NB4 (cell line): ENCODE data around the gene LPO.

Source experiments
- DNase-seq: peaks from one replicate; pipeline ENCODE4 v3.0.0; 2010; ENCODE audit warnings: low read depth
- H3K4me3 ChIP-seq: one replicate; pipeline ENCODE4 v1.5.1; 2011; ENCODE audit warnings: mild to moderate bottlenecking, low read depth, low read length, moderate library complexity
- MYC ChIP-seq: IDR thresholded peaks from 2 replicates; pipeline ENCODE4 v1.6.1; 2011; ENCODE audit warnings: low read depth, low read length
- POLR2A ChIP-seq: IDR thresholded peaks from 2 replicates; pipeline ENCODE4 v1.6.1; 2011; ENCODE audit warnings: mild to moderate bottlenecking; ENCODE audit not compliant: insufficient read length; ENCODE audit errors: extremely low read depth
- TF ChIP-seq, protein P1 (sequence below): IDR thresholded peaks from one replicate; pipeline ENCODE4 v1.5.1; 2012; ENCODE audit warnings: low read depth, low read length
- TF ChIP-seq, protein P2 (sequence below): IDR thresholded peaks from 2 replicates; pipeline ENCODE4 v1.6.1; 2011; ENCODE audit warnings: low read depth, low read length

Gene LPO

GRCh38 chr17:58305626-58306025 is 67.2 kb downstream of the LPO start:
- H3K4me3 ChIP-seq: no peak overlapping the region
- TF ChIP-seq, protein P1, sequence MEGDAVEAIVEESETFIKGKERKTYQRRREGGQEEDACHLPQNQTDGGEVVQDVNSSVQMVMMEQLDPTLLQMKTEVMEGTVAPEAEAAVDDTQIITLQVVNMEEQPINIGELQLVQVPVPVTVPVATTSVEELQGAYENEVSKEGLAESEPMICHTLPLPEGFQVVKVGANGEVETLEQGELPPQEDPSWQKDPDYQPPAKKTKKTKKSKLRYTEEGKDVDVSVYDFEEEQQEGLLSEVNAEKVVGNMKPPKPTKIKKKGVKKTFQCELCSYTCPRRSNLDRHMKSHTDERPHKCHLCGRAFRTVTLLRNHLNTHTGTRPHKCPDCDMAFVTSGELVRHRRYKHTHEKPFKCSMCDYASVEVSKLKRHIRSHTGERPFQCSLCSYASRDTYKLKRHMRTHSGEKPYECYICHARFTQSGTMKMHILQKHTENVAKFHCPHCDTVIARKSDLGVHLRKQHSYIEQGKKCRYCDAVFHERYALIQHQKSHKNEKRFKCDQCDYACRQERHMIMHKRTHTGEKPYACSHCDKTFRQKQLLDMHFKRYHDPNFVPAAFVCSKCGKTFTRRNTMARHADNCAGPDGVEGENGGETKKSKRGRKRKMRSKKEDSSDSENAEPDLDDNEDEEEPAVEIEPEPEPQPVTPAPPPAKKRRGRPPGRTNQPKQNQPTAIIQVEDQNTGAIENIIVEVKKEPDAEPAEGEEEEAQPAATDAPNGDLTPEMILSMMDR: no peak
- TF ChIP-seq, protein P2, sequence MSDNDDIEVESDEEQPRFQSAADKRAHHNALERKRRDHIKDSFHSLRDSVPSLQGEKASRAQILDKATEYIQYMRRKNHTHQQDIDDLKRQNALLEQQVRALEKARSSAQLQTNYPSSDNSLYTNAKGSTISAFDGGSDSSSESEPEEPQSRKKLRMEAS: no peak
- TF ChIP-seq MYC: no peak
- TF ChIP-seq POLR2A: no peak
- no peak for DNase-seq

- no peak for TF ChIP-seq POLR2A
- TF ChIP-seq, protein P2: no peak
- TF ChIP-seq, protein P1: no peak
- TF ChIP-seq MYC: no peak
- no peak overlapping the region for H3K4me3 ChIP-seq
- DNase-seq: no peak
Observed at GRCh38 chr17:58306131-58306951, 68.0 kb downstream of the LPO start.

DNA sequence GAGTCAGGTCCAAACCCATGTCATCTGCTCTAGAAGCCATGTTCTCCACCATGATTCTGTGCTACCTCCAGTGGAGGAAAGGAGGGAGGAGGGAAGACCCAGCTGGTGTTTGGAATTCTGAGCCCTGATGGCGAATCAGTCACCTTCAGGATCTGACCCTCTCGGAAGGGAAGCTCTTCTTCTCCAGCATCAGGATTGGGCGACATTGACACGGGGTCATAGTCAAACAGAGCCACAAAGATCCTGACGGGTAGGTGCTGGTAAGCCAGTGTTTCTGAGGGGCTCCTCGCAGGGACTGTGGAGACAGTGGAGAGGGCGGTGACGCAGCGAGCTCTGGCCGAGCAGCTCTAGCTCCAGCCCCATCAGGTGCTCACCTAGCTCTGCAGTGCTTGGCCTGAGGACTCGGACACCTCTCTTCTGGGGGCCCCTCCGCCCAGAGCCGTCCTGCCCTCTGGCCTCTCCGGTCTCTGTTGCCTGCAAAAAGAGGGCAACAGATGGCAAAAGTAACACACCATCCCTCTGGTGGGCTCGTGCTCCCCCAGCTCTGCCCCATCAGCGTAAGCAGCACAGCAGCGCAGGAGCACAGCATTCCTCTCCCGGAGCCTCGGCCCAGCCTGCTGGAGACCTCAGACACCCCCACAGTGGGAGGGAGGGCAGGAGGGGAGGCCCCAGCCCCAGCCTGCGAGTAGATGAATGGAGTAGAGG is 69.2 kb downstream of the LPO start:
- TF ChIP-seq POLR2A (no peak), MYC (no peak)
- TF ChIP-seq, protein P1: no peak
- TF ChIP-seq, protein P2: no peak
- no peak overlapping the region for H3K4me3 ChIP-seq
- DNase-seq: no peak

DNA sequence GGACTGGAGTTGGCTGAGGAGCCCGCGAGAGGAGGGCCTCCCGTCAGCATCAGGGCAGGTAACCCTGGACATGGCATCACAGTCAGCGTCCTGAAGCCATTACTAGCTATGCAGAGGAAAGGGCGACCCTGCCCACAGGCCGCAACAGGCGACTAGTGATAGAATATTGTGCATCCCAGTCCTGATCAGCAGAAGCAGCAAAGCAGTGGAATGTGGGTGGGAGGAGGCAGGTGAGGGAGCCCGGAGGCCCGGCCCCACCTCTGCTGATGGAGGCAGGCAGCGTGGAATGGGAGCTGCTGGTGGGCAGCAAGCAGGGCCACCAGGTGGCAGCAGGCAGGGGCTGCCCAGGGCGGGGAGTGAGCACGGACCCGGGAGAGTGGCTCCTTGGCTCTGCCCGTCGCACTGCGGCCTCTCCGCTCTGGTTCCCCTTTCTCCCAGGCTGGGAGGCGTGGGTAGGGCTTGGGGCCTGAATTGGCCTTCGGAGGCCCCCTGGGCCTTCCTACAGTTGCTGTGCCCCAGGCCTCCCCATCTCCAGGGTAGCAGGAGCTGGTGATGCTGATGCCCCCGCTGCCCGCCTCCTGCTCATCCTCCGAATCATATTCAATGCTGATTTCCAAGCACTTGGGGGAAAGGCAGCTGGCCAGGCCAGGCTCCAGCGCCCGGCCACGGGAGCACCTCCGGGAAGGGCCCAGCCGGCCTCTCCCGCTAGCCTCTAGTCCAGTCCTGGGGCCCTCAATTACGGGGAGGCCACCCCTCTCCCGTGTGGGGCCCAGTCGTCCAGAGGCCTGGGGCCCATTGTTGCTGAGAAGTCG is 70.0 kb downstream of the LPO start:
- TF ChIP-seq, protein P2: peak; percentile 36; the same call in 1 of the 2 replicates
- TF ChIP-seq MYC (no peak), POLR2A (no peak)
- TF ChIP-seq, protein P1: peak; percentile 36
- no peak overlapping the region for H3K4me3 ChIP-seq
- peak; percentile 37 for DNase-seq

- TF ChIP-seq POLR2A: peak; percentile 20
- TF ChIP-seq, protein P1: no peak
- DNase-seq: peak; percentile 41
Observed at GRCh38 chr17:58308985-58309917, 70.9 kb downstream of the LPO start.

More at GRCh38 chr17:58308985-58309917, 70.9 kb downstream of the LPO start:
- H3K4me3 ChIP-seq: no peak overlapping the region
